ENCODE results near the gene PROCA1. TPM values are rescaled to one million over a fixed set of nuclear protein-coding genes. Genes with fewer than 3 reads are reported as not detected.

The PROCA1 gene
- total and polyA plus RNA-seq, 2 of the 8 experiments (the other 6 are each of a cell fraction or from before 2014, with no cell fraction given) = 21.2 to 26.3 TPM

- 18% methylated on average over 20 of the region's 34 CpGs; no CpG with 5 or more reads in 1 of the 2 experiments for WGBS, 2 experiments (ENCODE audit: extremely low coverage in 1 of 2, insufficient coverage in 1 of 2, insufficient read length in 1 of 2, insufficient replicate concordance in 2 of 2, low coverage in 1 of 2, low lambda C conversion rate in 2 of 2, missing lambda C conversion rate in 1 of 2)
- no peaks in the 10 kb centered on the region for H3K9me3 ChIP-seq (ENCODE audit: insufficient read depth in 2 of 2, low read depth in 1 of 2, low read length in 1 of 2)
- peak overlapping the region; percentile 94 for H4K5ac ChIP-seq (ENCODE audit: insufficient read length, low read depth, low read length)
- peak overlapping the region; percentile 89 for H4K91ac ChIP-seq (replicated peaks; ENCODE audit: insufficient read length, low read length)
- H2BK20ac ChIP-seq (ENCODE audit: low read length) = peak overlapping the region; percentile 21; the same call in 1 of the 2 replicates
- peaks cover 0 to 11% of the 10 kb centered on the region in 2 experiments for H4K20me1 ChIP-seq (replicated peaks in 1 of 2; ENCODE audit: control insufficient read depth in 1 of 2, insufficient read depth in 2 of 2, low read length in 2 of 2)
- peak overlapping the region; percentile 89 for H3K56ac ChIP-seq (replicated peaks; ENCODE audit: insufficient read length, low read depth, low read length)
- DNase-seq (ENCODE audit: low read depth in 1 of 2, low spot score in 2 of 2) = peak in 1 of 2 experiments; percentile 85
- H2BK5ac ChIP-seq (ENCODE audit: low read depth, low read length) = peak overlapping the region; percentile 94
- H3K27me3 ChIP-seq (replicated peaks in 1 of 4; ENCODE audit: control insufficient read depth in 3 of 4, extremely low read depth in 1 of 4, insufficient read depth in 3 of 4, low read length in 3 of 4) = no peaks in the 10 kb centered on the region
- peak overlapping the region; percentile 99 for H2BK15ac ChIP-seq (ENCODE audit: low read length)
- H3K4me3 ChIP-seq (ENCODE audit: extremely low read depth in 1 of 4, insufficient read depth in 2 of 4, low read depth in 3 of 4, low read length in 4 of 4) = peak overlapping the region; percentile 37 to 81 (median 58)
- peaks cover 4 to 15% (median 7%) of the 10 kb centered on the region in 4 experiments; a peak in 6 of 7 replicates for H3K4me1 ChIP-seq (replicated peaks in 1 of 4; ENCODE audit: control insufficient read depth in 3 of 4, insufficient read depth in 4 of 4, low read length in 3 of 4)
- ChIA-PET POLR2A (ENCODE audit: partially characterized antibody) (interaction anchor here (0.7 to 10.5 kb wide), 15 partner anchors 10 to 253 kb away, joined by 3 to 258 read pairs (median 10); partner anchors contain the start of genes BLTP2, FLOT2, NEK8 and RPL23A), CTCF (ENCODE audit: partially characterized antibody) (interaction anchor here (0.6 to 2.8 kb wide), 4 partner anchors 8 to 54 kb away, joined by 3 to 12 read pairs (median 4); partner anchors contain the start of gene RPL23A)
- H3K36me3 ChIP-seq (ENCODE audit: control insufficient read depth in 2 of 4, insufficient read depth in 4 of 4, low read length in 3 of 4) = peaks cover 8 to 20% (median 15%) of the 10 kb centered on the region in 4 experiments; a peak in 7 of 8 replicates
- peak overlapping the region; percentile 70 for H3K27ac ChIP-seq (ENCODE audit: low read depth, low read length)
- H3K14ac ChIP-seq (ENCODE audit: insufficient read length) = no peak overlapping the region
- peak overlapping the region; percentile 91 for H3K18ac ChIP-seq (ENCODE audit: extremely low read depth, low read length)
- H3K4me2 ChIP-seq (ENCODE audit: insufficient read depth in 1 of 2, low read depth in 2 of 2, low read length in 2 of 2) = peak overlapping the region; percentile 88 to 100
- no peak for FAIRE-seq
- peaks cover 16% of the 10 kb centered on the region for H3K23me2 ChIP-seq (ENCODE audit: low read depth, low read length)
- peak overlapping the region; percentile 7 for H2BK120ac ChIP-seq (replicated peaks; ENCODE audit: low read depth, low read length)
- peak overlapping the region; percentile 54 for H2AK5ac ChIP-seq (ENCODE audit: low read depth, low read length)
- no peak overlapping the region for H3K23ac ChIP-seq (ENCODE audit: insufficient read length)
- H2BK12ac ChIP-seq (ENCODE audit: low read depth, low read length) = peak overlapping the region; percentile 96
- no peak overlapping the region for H2AFZ ChIP-seq (ENCODE audit: low read length)
- H3K79me2 ChIP-seq (ENCODE audit: control insufficient read depth in 1 of 2, insufficient read depth in 2 of 2, low read length in 2 of 2) = peaks cover 3 to 33% of the 10 kb centered on the region in 2 experiments; a peak in 3 of 4 replicates
- peak overlapping the region; percentile 81; the same call in 1 of the 2 replicates for H4K8ac ChIP-seq (ENCODE audit: extremely low read depth, insufficient read depth, low read length)
- H3K79me1 ChIP-seq (ENCODE audit: low read depth, low read length) = peaks cover 16% of the 10 kb centered on the region
- peak overlapping the region; percentile 98 for H3K4ac ChIP-seq (replicated peaks; ENCODE audit: insufficient read length, low read depth, low read length)
- peak overlapping the region in 3 of 4 experiments; percentile 79 to 85 (median 83); a peak in 6 of 7 replicates for H3K9ac ChIP-seq (replicated peaks in 1 of 4; ENCODE audit: extremely low read depth in 1 of 4, low read depth in 3 of 4, low read length in 3 of 4)
- TF ChIP-seq CTBP2 (IDR thresholded peaks at IDR 0.05; ENCODE audit: borderline replicate concordance, insufficient read depth, insufficient read length, low read length) (no peak), SP4 (IDR thresholded peaks at IDR 0.05; ENCODE audit: low read length) (no peak), RNF2 (IDR thresholded peaks at IDR 0.05; ENCODE audit: borderline replicate concordance, low read depth, low read length, missing control alignments, poor library complexity, severe bottlenecking) (no peak), RFX5 (IDR thresholded peaks at IDR 0.05; ENCODE audit: borderline replicate concordance, low read depth, low read length) (no peak), POLR2AphosphoS5 (IDR thresholded peaks at IDR 0.05; ENCODE audit: low read depth, low read length) (peak; percentile 42; the same call in 1 of the 2 replicates), KDM1A (IDR thresholded peaks at IDR 0.05; ENCODE audit: borderline replicate concordance, low read length) (no peak), JUND (IDR thresholded peaks at IDR 0.05; ENCODE audit: low read length) (no peak), YY1 (IDR thresholded peaks at IDR 0.05; ENCODE audit: low read depth, low read length) (peak; percentile 75; the same call in 1 of the 2 replicates), GABPA (IDR thresholded peaks at IDR 0.05; ENCODE audit: borderline replicate concordance, insufficient read depth, low read length) (no peak), CEBPB (IDR thresholded peaks at IDR 0.05; ENCODE audit: low read depth, low read length) (no peak), PHF8 (conservative IDR thresholded peaks at IDR 0.05; ENCODE audit: low read depth, low read length) (peak; percentile 50)
Measured at GRCh38 chr17:28712032-28712704, 480 bp upstream of the PROCA1 start.
